GM18951 (cell line): ENCODE measurements around the gene TUBB3.

ENCODE experiments used
- POLR2A ChIP-seq: IDR thresholded peaks from 4 replicates; pipeline ENCODE4 v1.6.1; 2011; ENCODE audit warnings: mild to moderate bottlenecking; ENCODE audit not compliant: insufficient read length, insufficient read depth; ENCODE audit errors: extremely low read depth
- in situ Hi-C: fragments of 300-500 bp; cut with MboI; formaldehyde crosslinking; loops from one replicate; pipeline ENCODE4 v1.12.0; 2022; ENCODE audit warnings: low sequenced_read_pairs, mixed read lengths, inconsistent platforms; ENCODE audit not compliant: unreplicated experiment

Gene TUBB3

GRCh38 chr16:89951509-89951908, 28.4 kb downstream of the TUBB3 start:
- in situ Hi-C loops, result no loop called here
- TF ChIP-seq POLR2A, result no peak

- in situ Hi-C loops, result no loop called here
- TF ChIP-seq POLR2A, result no peak
Measured at GRCh38 chr16:89952049-89952448, 28.9 kb downstream of the TUBB3 start.

GRCh38 chr16:89952551-89952950, 29.4 kb downstream of the TUBB3 start:
- in situ Hi-C loops, result no loop called here

GRCh38 chr16:89953671-89954406, 30.7 kb downstream of the TUBB3 start:
- TF ChIP-seq POLR2A, result no peak
- in situ Hi-C loops, result no loop called here

More at GRCh38 chr16:89952551-89952950, 29.4 kb downstream of the TUBB3 start:
- TF ChIP-seq POLR2A, result no peak

GRCh38 chr16:89954462-89954861, 31.3 kb downstream of the TUBB3 start:
- in situ Hi-C loops, result no loop called here
- no peak for TF ChIP-seq POLR2A

- in situ Hi-C loops, result no loop called here
Measured at GRCh38 chr16:89955001-89955685, 32.0 kb downstream of the TUBB3 start.

GRCh38 chr16:89956505-89957215, 33.5 kb downstream of the TUBB3 start:
- in situ Hi-C loops, result no loop called here
- no peak for TF ChIP-seq POLR2A

More at GRCh38 chr16:89955001-89955685, 32.0 kb downstream of the TUBB3 start:
- TF ChIP-seq POLR2A, result no peak

- in situ Hi-C loops, result no loop called here
- TF ChIP-seq POLR2A, result no peak
Measured at GRCh38 chr16:89957216-89957785, 34.2 kb downstream of the TUBB3 start.

- in situ Hi-C loops, result no loop called here
- TF ChIP-seq POLR2A, result no peak
Measured at GRCh38 chr16:89958068-89958467, 34.9 kb downstream of the TUBB3 start.

GRCh38 chr16:89958596-89958995, 35.5 kb downstream of the TUBB3 start:
- in situ Hi-C loops, result no loop called here
- TF ChIP-seq POLR2A, result no peak

- in situ Hi-C loops, result no loop called here
- no peak for TF ChIP-seq POLR2A
Measured at GRCh38 chr16:89960966-89961365, 37.8 kb downstream of the TUBB3 start.

- in situ Hi-C loops, result no loop called here
- no peak for TF ChIP-seq POLR2A
Measured at GRCh38 chr16:89961920-89962319, 38.8 kb downstream of the TUBB3 start.
